Superior temporal gyrus (tissue), 1 donor: ENCODE measurements around the gene TMEM161A.
"Not testable (repeated sequence)": the region's sequence is repeated elsewhere in the genome, so short reads cannot be mapped to it uniquely, and the experiment has no call there.

ENCODE experiments used
- DNase-seq: peaks from one replicate; pipeline ENCODE4 v3.0.0-alpha.2; 2016; ENCODE audit errors: extremely low spot score

Gene TMEM161A

DNA sequence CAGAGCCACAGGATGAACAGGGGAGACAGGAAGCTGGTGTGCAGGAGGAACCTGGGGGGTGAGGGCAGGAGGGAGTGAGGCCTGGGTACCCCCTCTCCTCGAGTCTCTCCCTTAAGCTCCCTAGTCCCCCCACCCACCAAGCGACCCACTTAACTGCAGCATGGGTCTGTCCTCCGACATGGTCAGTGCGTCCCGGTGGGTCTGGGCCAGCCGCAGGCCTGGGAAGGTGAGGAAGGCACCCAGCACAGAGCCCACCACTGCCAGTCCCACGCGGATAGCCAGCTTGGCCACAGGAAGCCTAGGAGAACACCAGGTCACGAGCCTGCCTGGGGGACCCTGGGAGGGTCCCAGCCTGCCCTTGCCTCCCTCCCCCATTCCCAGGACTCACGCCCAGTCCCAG lies 16.9 kb downstream of the TMEM161A start:
- no peak for DNase-seq

DNA sequence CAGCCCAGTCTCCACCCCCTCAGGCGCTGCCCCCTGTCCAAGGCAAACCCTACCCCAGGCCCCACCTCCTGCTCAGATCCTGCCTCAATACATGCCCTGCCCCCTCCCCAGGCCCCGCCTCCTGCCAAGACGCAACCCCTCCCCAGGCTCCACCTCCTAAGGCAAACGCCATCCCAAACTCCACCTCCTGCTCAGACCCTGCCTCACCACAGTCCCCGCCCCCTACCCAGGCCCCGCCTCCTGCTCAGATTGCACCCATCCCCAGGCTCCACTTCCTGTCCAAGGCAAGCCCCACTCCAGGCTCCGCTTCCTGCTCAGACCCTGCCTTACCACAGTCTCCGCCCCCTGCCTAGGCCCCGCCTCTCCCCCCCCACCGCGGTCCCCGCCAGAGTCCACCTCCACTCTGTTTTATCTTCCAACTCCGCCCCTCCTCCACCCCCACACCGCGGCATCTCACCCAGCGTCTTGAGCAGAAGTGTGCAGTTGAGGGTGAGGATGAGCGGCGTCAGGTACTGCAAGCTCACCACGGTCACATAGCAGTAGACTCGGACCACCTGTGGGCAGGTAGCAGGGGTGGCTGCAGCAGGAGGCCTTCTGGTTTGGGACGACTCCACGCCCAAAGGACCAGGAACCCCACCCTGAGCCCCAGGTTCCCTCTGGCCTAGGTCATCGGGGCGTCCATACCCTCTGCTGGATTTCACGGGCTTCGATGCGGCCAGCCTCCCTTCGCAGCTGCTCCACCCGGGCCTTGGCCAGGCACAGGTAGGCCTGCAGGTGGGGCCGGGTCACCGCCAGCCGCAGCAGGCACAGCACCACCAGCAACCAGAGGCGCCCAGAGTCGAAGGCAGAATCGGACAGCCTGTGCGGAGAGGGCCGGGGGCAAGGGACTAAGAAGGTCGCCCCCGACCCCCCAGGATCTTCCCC lies 17.7 kb downstream of the TMEM161A start:
- DNase-seq = no peak

DNA sequence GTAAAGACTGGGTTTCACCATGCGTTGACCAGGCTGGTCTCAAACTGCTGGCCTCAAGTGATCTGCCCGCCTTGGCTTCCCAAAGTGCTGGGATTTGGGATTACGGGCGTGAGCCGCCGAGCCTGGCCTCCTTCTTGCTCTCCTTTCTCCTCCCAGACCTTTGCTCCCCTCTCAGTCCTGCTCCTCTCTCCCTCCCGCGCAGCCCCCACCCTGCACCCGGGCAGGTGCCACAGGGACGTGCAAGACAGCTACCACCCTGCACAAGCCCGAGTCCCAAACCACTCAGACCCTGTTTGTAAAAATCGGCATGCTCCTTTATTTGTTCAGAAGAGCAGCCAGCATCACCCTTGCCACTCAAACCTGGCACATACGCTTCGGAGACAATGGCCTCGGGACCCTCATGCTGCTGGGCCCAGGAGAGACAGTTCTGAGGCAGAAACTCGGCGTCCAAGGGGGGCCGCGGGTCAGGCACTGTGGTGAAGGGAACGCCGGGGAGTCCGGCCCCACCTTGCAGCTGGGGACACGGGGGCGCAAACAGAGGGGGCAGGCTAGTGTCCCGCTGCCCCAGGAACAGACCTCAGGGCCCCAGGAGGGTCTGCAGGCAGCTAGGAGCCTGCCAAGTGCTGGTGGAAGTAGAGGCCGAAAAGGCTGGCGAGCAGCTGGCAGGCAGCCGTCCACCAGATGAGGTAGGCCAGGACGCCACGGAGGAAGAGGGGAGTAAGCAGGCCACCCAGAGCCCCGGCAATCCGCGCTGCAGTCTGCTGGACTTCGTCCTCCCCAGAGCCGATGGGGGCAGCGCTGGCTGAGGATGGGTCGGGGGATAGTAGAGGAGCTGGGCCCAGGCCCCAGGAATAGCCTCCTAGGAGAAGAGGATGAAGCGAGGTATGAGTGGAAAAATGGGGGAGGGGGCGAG lies 18.7 kb downstream of the TMEM161A start:
- no peak for DNase-seq

DNA sequence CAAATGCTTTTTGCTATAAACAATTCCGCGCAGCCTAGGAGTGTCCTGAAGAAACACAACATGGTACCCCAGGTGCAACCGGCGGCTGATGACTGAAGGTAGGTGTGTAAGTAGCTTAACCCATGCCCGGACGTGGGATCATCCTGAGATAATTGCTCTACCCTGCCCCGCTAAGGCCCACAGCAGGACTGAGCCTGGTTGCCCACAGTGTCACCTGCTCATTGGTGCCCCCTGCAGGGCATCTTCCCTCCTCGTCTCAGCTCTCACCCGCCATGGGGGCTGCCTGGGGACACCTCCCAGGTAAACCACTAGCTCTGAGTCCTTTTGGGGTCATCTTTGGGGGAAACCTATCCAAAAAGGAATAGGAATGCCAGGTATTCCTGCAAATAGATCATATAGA lies 22.3 kb downstream of the TMEM161A start:
- DNase-seq = no peak

DNA sequence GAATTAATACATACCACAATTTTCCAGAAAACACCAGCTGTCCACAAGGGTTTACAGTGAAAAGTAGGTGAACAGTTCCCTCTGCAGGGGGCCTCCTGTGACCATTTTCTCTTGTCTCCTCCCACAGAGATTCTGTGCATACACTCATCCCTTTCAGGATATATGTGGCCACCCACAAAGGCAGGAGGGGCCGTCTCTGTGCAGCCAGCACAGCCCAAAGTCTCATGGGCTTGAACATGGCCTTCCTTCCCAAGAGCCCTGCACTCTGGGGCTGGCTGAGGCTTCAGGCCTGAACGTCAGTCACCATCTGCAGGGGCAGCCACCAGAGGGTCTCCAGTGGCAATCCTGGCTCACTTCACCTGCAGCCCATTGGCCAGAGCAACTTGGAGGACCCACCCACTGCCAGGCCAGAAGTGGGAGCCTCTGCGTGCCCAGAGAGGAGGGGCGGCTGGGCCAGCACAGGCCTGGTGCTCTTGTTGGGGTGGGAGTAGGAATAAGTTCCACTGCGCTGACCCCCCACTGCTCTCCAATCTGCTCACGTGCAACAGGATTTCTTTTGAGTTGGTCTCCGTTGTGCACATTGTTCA lies 25.1 kb downstream of the TMEM161A start:
- no peak for DNase-seq

DNA sequence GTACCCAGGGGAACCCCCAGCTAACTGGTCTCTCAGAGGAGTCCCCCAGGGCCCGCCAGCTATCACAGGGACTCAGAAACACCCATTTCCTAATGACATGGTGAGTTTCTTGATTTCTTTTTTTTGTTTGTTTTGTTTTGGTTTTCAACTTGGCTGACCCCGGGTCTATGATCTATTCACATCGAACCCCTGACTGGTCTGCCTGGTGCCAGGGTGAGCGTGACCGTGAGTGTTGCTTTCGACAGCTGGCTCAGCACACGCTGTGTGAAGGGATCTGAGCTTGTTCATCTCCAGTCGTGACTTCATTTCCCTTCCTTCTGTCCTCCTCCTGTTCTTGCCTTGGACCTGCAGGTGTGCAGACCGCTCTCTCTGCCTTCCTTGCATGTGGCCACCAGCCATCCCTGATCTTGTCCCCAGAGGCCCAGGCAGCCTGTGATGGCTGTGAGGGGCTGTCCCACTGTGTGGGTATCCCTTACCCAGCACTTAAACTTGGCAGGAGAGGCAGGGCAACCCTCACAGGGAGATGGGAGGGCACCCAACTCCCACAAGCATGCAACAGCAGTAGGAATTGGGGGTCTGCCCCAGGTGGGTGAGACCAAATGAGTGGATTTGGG lies 26.2 kb downstream of the TMEM161A start:
- no peak for DNase-seq

DNA sequence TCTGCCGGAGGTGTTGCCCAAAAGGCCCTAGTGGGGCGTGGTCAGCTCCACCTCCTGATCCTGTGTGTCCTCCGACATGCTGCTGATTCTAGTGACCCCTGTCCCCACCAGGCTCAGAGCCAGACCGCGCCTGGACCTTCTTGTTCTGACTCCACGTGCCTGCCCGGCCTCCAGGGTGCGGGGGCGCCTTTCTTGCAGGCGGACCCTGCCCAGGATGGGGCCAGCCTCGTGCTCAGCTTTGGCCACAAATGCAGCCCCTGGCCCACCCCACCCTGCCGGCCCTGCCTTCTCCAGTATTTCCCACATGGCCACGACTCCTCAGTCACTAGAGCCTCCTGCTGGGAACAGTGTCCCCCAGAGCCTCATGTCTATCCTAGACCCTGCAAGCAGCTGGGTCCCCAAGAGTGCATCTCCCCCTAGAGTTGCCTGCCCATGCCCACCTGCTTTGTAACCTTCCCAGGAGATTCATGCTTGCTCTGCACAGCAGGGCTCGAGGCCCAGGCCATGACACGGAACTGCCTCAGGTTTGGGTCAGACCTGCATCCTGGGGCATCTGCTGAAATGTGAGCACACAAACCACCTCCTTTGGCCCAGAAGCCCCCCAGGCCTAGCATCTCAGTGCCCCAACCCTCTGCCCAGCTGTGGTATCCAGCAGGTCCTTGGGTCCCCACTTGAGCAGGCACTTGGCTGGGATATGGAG lies 27.0 kb downstream of the TMEM161A start:
- no peak for DNase-seq

DNA sequence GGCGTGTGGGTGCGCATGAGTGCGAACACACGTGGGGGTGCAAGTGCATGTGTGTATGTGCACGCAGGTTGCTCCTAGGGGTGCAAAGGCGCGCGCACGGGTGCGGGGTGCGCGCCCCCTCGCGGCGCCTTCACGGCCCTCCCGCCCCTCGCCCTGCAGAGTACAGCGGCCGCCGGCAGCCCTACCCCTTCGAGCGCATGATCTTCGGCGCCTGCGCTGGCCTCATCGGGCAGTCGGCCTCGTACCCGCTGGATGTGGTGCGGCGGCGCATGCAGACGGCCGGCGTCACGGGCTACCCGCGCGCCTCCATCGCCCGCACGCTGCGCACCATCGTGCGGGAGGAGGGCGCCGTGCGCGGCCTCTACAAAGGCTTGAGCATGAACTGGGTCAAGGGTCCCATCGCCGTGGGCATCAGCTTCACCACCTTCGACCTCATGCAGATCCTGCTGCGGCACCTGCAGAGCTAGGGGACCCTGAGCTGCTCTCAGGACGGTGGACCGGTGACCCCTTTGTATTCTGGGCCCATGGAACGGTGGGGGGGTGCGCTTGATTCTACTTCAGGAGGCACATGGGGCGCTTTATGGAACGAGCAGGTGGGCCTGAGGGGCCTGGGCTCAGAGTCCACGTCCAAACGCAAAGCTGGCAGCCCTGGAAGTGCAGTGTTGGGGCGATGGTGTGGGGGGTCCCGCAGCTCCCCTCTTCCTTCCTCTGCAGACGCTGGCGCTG lies 27.7 kb downstream of the TMEM161A start:
- no peak for DNase-seq

DNA sequence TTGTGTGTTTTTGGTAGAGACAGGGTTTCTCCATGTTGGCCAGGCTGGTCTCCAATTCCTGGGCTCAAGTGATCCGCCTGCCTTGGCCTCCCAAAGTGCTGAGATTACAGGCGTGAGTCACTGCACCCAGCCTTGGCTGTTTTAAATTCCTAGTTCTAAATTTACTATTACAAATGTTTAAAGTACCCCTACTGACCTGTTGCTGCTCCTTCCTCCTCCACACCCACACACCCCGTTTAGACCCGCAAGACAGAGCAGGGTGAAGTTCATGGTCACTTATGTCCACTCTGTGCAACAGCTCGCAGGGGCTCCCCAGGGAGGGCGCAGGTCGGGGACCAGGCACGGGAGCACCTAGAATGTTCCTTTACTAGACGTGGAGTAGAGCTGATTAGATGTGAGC lies 28.7 kb downstream of the TMEM161A start:
- DNase-seq = no peak

DNA sequence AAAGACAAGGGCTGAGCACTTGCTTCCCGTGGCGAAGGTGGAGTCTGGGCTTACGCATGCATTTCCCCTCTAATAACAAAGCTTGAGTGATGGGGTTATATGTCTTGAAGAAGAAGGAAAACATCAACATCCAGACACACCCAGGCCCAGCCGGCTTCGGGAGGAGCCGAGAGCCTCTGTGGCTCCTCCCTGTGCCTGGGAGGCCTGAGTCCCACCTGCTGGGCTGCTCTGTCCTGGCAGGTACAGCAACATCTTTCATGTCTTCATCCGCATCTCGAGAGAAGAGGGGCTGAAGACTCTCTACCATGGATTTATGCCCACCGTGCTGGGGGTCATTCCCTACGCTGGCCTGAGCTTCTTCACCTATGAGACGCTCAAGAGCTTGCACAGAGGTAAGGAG lies 30.6 kb downstream of the TMEM161A start:
- no peak for DNase-seq

DNA sequence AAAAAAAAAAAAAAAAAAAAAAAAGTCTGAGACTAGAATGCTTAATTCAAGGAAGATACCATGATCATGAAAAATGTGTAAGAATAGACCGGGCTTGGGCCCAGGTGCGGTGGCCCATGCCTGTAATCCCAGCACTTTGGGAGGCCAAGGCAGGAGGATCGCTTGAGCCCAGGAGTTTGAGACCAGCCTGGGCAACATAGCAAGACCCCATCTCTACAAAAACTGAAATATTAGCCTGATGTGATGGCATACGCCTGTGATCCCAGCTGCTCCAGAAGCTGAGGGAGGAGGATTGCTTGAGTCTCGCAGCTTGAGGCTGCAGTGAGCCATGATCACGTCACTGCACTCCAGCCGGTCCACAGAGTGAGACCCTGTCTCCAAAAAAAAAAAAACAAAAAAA lies 31.3 kb downstream of the TMEM161A start:
- not testable (repeated sequence) for DNase-seq

DNA sequence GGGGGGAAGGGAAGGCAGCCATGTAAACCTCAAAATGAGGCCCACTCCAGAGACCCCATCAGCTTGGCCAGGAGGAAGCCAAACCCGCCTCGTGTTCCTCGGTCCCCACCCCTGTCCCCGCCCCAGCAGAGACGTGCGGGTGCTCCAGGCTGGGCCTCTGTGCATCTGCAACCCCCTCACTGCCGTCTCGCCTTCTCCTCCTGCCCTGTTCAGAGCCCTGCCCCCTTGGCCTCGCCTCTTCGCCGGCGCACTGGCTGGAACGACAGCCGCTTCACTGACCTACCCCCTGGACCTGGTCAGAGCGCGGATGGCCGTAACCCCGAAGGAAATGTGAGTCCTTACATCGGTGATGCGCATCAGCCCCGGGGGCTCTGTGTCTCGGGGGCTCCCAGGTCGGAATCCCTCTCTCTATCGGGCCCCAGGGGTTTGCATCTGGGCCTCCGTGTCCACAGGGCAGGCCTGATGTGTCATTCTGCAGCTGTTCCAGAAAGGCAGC lies 32.2 kb downstream of the TMEM161A start:
- no peak for DNase-seq

DNA sequence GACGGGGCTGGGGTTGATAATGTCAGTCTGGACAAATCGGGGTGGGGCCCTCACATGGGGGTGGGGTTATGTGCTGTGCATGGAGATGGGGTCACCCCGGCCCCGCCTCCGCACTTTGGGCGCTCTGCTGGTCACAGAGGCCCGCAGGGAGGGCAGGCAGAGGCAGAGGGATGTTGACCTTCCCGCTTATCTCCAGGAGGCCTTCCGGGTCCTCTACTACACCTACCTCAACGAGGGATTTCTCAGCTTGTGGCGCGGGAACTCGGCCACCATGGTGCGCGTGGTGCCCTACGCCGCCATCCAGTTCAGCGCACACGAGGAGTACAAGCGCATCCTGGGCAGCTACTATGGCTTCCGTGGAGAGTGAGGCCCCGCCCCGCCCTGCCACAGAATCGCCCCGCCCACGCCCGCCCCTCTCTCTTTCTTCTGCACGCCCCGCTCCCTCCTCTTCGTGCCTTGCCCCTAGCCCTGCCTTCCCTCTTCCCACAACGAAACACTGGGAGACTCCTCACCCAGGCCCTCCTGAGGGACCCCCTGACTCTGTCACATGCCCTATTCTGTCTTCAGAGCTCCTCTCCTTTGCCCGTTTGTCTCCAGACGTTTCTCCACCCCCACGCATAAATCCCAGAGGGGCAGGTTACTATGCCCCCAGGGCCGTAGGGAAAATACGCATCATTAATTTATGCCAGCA lies 32.8 kb downstream of the TMEM161A start:
- DNase-seq = no peak

DNA sequence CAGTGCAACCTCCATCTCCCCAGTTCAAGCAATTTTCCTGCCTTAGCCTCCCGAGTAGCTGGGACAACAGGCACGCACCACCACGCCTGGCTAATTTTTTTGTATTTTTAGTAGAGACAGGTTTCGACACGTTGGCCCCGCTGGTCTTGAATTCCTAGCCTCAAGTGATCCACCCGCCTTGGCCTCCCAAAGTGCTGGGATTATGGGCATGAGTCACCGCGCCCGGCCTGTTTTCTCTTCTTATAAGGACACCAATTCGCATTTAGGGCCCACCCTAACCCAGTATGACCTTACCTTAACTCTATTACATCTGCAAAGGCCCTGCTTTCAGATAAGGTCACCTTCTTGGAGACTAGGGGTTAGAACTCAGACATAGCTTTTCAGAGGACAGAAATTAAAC lies 35.1 kb downstream of the TMEM161A start:
- DNase-seq = no peak

DNA sequence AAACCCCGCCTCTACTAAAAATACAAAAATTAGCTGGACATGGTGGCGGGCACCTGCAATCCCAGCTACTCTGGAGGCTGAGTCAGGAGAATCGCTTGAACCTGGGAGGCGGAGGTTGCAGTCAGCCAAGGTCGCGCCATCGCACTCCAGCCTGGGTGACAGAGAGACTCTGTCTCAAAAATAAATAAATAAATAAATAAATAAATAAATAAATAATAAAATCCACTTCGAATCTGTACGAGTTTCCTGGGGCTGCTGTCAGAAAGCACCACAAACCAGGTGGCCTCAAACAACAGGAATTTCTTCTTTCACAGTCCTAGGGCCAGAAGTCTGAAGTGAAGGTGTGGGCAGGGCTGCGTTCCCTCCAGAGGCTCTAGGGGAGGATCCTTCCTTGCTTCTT lies 35.7 kb downstream of the TMEM161A start:
- DNase-seq = not testable (repeated sequence)

DNA sequence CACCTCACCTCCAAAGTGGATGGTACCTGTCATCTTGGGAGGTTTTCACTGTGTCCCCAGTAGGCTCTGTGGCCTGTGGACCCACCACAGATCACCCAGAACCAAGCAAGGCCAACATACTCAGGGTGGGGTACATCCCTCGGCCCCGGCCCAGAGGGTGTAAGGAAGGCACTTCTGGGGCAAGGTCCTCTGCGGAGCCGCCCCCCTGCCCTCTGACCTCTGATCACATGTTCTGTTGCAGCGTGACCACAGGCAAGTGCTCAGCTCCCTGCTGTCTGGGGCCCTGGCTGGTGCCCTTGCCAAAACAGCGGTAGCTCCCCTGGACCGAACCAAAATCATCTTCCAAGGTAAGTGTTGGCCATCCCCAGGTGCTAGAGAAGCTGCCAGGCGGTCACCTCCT lies 36.7 kb downstream of the TMEM161A start:
- no peak for DNase-seq

DNA sequence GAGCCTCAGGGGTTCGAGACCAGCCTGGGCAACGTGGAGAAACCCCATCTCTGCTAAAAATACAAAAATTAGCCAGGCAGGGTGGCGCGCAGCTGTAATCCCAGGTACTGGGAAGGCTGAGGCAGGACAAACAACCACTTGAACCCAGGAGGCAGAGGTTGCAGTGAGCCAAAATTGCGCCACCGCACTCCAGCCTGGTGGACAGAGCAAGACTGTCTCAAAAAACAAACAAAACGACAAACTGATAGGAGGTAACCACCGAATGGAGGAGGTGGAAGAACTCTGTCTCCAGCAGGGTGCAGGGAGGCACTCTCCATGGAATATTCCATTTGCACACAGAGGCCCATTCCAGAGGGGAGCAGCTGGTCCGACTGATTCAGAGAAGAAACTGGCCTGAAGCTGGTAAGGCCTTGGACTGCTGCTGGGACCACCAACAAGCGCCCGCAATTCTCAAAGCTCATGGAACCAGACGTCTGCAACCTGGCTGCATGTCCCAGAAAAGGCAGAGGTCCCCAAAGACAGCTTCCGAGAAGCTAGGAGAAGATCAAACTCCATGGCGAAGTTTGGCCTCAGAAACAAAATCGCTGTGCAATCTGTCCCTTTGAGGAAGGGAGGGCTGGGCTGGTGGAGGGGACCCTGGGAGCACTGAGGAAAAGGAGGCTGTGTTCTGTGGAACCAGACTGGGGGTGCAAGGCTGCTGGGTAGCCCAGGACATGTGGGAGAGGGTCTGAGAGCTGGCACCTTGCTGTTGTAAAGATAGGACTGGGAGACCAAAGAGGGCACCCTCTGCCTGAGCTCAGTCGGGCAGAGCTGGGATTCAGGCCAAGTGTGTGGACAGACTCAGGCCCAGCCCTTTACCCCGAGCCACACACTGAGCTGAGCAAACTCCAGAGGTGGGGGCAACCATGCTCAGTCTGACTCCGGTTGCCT lies 39.3 kb downstream of the TMEM161A start:
- no peak for DNase-seq

DNA sequence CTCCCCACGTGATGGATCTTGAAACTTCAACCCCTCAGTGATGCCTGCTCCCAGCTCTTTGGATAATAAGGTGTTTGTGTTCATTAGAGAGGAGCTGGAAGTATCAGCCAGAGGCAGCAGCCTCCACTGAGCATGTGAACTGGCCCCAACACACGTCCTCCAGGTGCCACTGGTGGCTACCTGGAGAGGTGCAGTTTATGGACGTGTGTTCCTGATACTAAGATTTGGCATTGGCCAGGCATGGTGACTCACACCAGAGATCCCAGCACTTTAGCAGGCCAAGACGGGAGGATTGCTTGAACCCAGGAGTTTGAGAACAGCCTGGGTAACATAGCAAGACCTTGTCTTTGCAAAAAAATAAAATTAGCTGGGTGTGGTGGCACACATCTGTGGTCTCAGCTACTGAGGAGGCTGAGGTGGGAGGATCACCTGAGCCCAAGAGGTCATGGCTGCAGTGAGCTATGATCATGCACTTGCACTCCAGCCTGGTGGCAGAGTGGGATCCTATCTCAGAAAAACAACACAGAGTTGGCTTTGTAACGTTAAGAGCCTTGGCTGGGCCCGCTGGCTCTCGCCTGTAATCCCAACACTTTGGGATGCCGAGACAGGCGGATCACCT lies 40.1 kb downstream of the TMEM161A start:
- DNase-seq = no peak
